B cell (primary cell): ENCODE results near the gene BABAM2.

Source experiments
- CTCF ChIP-seq: fragments of 200-600 bp; IDR thresholded peaks from one replicate; pipeline ENCODE4 v1.8.0; 2022; ENCODE audit warnings: antibody characterized with exemption, mild to moderate bottlenecking
- EZH2 ChIP-seq: IDR thresholded peaks from 2 replicates; pipeline ENCODE4 v1.6.1; 2012; ENCODE audit warnings: borderline replicate concordance, low read depth, mild to moderate bottlenecking, moderate library complexity, low read length; ENCODE audit not compliant: insufficient read depth, poor library complexity, severe bottlenecking

DNA sequence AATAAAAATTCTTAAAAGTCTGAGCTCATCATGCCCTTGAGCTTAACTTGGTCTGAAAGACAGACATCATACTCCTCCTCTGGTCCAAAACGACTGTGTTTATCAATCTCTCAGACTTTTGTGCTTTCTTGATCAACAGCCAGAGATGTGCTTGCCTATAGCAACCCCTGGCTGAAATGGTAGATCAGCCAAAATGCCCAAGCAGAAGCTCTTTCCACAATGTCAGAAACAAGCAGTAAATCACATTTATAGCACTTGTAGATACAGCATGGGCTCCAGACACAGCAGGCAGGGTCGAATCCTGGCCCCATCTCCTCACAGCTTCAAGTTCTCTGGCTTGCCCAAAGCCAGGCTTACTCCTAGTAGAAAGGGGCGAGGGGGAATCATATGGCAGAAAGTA, 391.7 kb downstream of the BABAM2 start:
- TF ChIP-seq EZH2 (no peak), CTCF (no peak)
